H9 (cell line): Measurements from ENCODE around the gene SIT1. TPM values are rescaled to one million over a fixed set of nuclear protein-coding genes. Genes with fewer than 3 reads are reported as not detected.
A peak's percentile ranks its signal among the peaks of the same experiment; 100 is the strongest.

Experiments
- DNase-seq: peaks from one replicate; pipeline ENCODE4 v3.0.0-alpha.2; 2017
- H2AFZ ChIP-seq: one replicate; pipeline ENCODE4 v1.6.1; 2013; ENCODE audit warnings: mild to moderate bottlenecking, low read length, control low read depth, moderate library complexity
- H2AK5ac ChIP-seq: 2 replicates; pipeline ENCODE4 v1.6.1; 2013; ENCODE audit warnings: low read length, control low read depth, mixed read lengths; ENCODE audit not compliant: insufficient read length
- H2BK120ac ChIP-seq: one replicate; pipeline ENCODE4 v1.6.1; 2013; ENCODE audit warnings: low read depth, mild to moderate bottlenecking, low read length, control low read depth, inconsistent platforms; ENCODE audit not compliant: poor library complexity, severe bottlenecking
- H2BK12ac ChIP-seq: 2 replicates; pipeline ENCODE4 v1.6.1; 2013; ENCODE audit warnings: low read length, control low read depth, mixed read lengths, low read depth; ENCODE audit not compliant: insufficient read length
- H2BK15ac ChIP-seq: 2 replicates; pipeline ENCODE4 v1.6.1; 2013; ENCODE audit warnings: low read depth, low read length, control low read depth
- H2BK20ac ChIP-seq: one replicate; pipeline ENCODE4 v1.6.1; 2013; ENCODE audit warnings: low read depth, mild to moderate bottlenecking, low read length, control low read depth, inconsistent platforms; ENCODE audit not compliant: poor library complexity, severe bottlenecking
- H2BK5ac ChIP-seq: 2 replicates; pipeline ENCODE4 v1.6.1; 2013; ENCODE audit warnings: low read length, control low read depth, mixed read lengths; ENCODE audit not compliant: insufficient read length
- H3K14ac ChIP-seq: 2 replicates; pipeline ENCODE4 v1.6.1; 2013; ENCODE audit warnings: low read length, control low read depth; ENCODE audit not compliant: insufficient read depth
- H3K18ac ChIP-seq: 2 replicates; pipeline ENCODE4 v1.6.1; 2013; ENCODE audit warnings: low read depth, mild to moderate bottlenecking, mixed read lengths, low read length, control low read depth; ENCODE audit not compliant: insufficient read length
- H3K23ac ChIP-seq: 2 replicates; pipeline ENCODE4 v1.6.1; 2013; ENCODE audit warnings: low read length, control low read depth, mixed read lengths, low read depth; ENCODE audit not compliant: insufficient read length
- H3K23me2 ChIP-seq: 2 replicates; pipeline ENCODE4 v1.6.1; 2013; ENCODE audit warnings: low read depth, mild to moderate bottlenecking, mixed read lengths, low read length, control low read depth; ENCODE audit not compliant: insufficient read length, poor library complexity, severe bottlenecking
- H3K27ac ChIP-seq: 2 replicates; pipeline ENCODE4 v1.5.1; 2013; ENCODE audit warnings: low read length, control low read depth, mixed read lengths, low read depth; ENCODE audit not compliant: insufficient read length
- H3K27me3 ChIP-seq: 2 replicates; pipeline ENCODE4 v1.6.1; 2013; ENCODE audit warnings: low read length, control low read depth, inconsistent platforms; ENCODE audit not compliant: insufficient read depth
- H3K4ac ChIP-seq: 2 replicates; pipeline ENCODE4 v1.6.1; 2013; ENCODE audit warnings: low read depth, mild to moderate bottlenecking, control low read depth, inconsistent platforms, low read length, moderate library complexity
- H3K4me1 ChIP-seq: 2 replicates; pipeline ENCODE4 v1.6.1; 2013; ENCODE audit warnings: low read length, control low read depth, inconsistent platforms; ENCODE audit not compliant: insufficient read depth
- H3K4me2 ChIP-seq: 2 replicates; pipeline ENCODE4 v1.6.1; 2013; ENCODE audit warnings: low read length, control low read depth, mixed read lengths; ENCODE audit not compliant: insufficient read length, insufficient read depth
- H3K56ac ChIP-seq: 2 replicates; pipeline ENCODE4 v1.6.1; 2013; ENCODE audit warnings: low read depth, mild to moderate bottlenecking, mixed read lengths, low read length, control low read depth; ENCODE audit not compliant: insufficient read length
- H3K79me1 ChIP-seq: 2 replicates; pipeline ENCODE4 v1.6.1; 2013; ENCODE audit warnings: low read depth, mild to moderate bottlenecking, moderate library complexity, low read length, control low read depth, inconsistent platforms; ENCODE audit not compliant: insufficient read depth, poor library complexity, severe bottlenecking
- H3K79me2 ChIP-seq: 2 replicates; pipeline ENCODE4 v1.6.1; 2013; ENCODE audit warnings: low read length, control low read depth, inconsistent platforms; ENCODE audit not compliant: insufficient read depth
- H3K9ac ChIP-seq: 2 replicates; pipeline ENCODE4 v1.6.1; 2013; ENCODE audit warnings: low read length, control low read depth, mixed read lengths; ENCODE audit not compliant: insufficient read length; ENCODE audit errors: extremely low read depth
- H3K9me3 ChIP-seq: one replicate; pipeline ENCODE4 v1.6.1; 2013; ENCODE audit warnings: low read depth, low read length, inconsistent platforms; ENCODE audit not compliant: control insufficient read depth
- H3T11ph ChIP-seq: one replicate; pipeline ENCODE4 v1.6.1; 2013; ENCODE audit warnings: mild to moderate bottlenecking, low read length, control low read depth, inconsistent platforms
- H4K20me1 ChIP-seq: one replicate; pipeline ENCODE4 v1.6.1; 2013; ENCODE audit not compliant: control insufficient read depth, insufficient read length, insufficient read depth
- H4K5ac ChIP-seq: 2 replicates; pipeline ENCODE4 v1.6.1; 2013; ENCODE audit warnings: low read depth, mild to moderate bottlenecking, mixed read lengths, low read length, control low read depth; ENCODE audit not compliant: insufficient read length
- H4K8ac ChIP-seq: replicated peaks from 2 replicates; pipeline ENCODE4 v1.6.1; 2013; ENCODE audit warnings: low read length, control low read depth, mixed read lengths, low read depth; ENCODE audit not compliant: insufficient read length
- H4K91ac ChIP-seq: 2 replicates; pipeline ENCODE4 v1.6.1; 2013; ENCODE audit warnings: low read depth, mild to moderate bottlenecking, moderate library complexity, mixed read lengths, low read length, control low read depth; ENCODE audit not compliant: insufficient read length
- H3K27ac Mint-ChIP-seq, 3 experiments: 2 replicates in 2 of 3; 3 replicates in 1 of 3; pipeline ENCODE4 v1.8.0; 2020 to 2021; ENCODE audit warnings: mixed read lengths in 3 of 3, mild to moderate bottlenecking in 1 of 3, moderate library complexity in 1 of 3
- H3K27me3 Mint-ChIP-seq: 2 replicates; pipeline ENCODE4 v1.8.0; 2021; ENCODE audit warnings: low read depth, mild to moderate bottlenecking, moderate library complexity, mixed read lengths
- H3K36me3 Mint-ChIP-seq, 3 experiments: 2 replicates in 2 of 3; 3 replicates in 1 of 3; pipeline ENCODE4 v1.8.0; 2020 to 2021; ENCODE audit warnings: low read depth in 3 of 3, mixed read lengths in 3 of 3; ENCODE audit not compliant: insufficient read depth in 1 of 3
- H3K4me1 Mint-ChIP-seq, 2 experiments: 2 replicates each; pipeline ENCODE4 v1.8.0; 2020; ENCODE audit warnings: mixed read lengths in 2 of 2
- H3K4me3 Mint-ChIP-seq, 2 experiments: 2 replicates in 1 of 2; 3 replicates in 1 of 2; pipeline ENCODE4 v1.8.0; 2020 to 2021; ENCODE audit warnings: mild to moderate bottlenecking in 2 of 2, mixed read lengths in 2 of 2, moderate library complexity in 1 of 2
- H3K9me3 Mint-ChIP-seq, 2 experiments: 2 replicates in 1 of 2; 3 replicates in 1 of 2; pipeline ENCODE4 v1.8.0; 2020; ENCODE audit warnings: mild to moderate bottlenecking in 2 of 2, mixed read lengths in 2 of 2, moderate library complexity in 1 of 2
- CTCF ChIP-seq: fragments of 200-600 bp; sonication (generic); conservative IDR thresholded peaks from 3 replicates; pipeline ENCODE4 v1.8.0; 2021; ENCODE audit warnings: antibody characterized with exemption, mild to moderate bottlenecking
- WGBS: extraction: QIAGEN DNeasy Blood & Tissue Kit; methylation state at CpG from one replicate; pipeline ENCODE4 v1.1.7; 2013; ENCODE audit warnings: missing lambda C conversion rate, low lambda C conversion rate, mixed read lengths; ENCODE audit not compliant: insufficient read length; ENCODE audit errors: extremely low coverage; 5-methylcytosine and 5-hydroxymethylcytosine counted together
- total RNA-seq: library from RNA; stranded (reverse); gene quantifications from 2 replicates; pipeline ENCODE4 v1.2.1, GENCODE V29; 2021

The SIT1 gene
- total RNA-seq, 1 experiment from 2014 or later = 1.6 TPM

- H3K14ac ChIP-seq = no peak overlapping the region; the same call in 1 of the 2 replicates
- H3K4me1 Mint-ChIP-seq = peaks cover 29 to 39% of the 10 kb centered on the region in 2 experiments
- H3K4me1 ChIP-seq = peaks cover 3% of the 10 kb centered on the region; the same call in 1 of the 2 replicates
- no peak overlapping the region for H2AK5ac ChIP-seq
- no peak overlapping the region for H2BK120ac ChIP-seq
- no peak overlapping the region for H2BK5ac ChIP-seq
- no peak overlapping the region for H2BK12ac ChIP-seq
- peak overlapping the region in 2 of 3 experiments; percentile 2 to 58; a peak in 3 of 7 replicates for H3K27ac Mint-ChIP-seq
- H4K5ac ChIP-seq = no peak overlapping the region
- no peak overlapping the region for H3K9ac ChIP-seq
- no peak overlapping the region for H3K27ac ChIP-seq
- H3K79me2 ChIP-seq = no peaks in the 10 kb centered on the region
- no peak overlapping the region for H2AFZ ChIP-seq
- DNase-seq = no peak
- H3K56ac ChIP-seq = no peak overlapping the region
- no peak overlapping the region for H4K8ac ChIP-seq
- peak overlapping the region in 1 of 2 experiments; percentile 1; a peak in 2 of 5 replicates for H3K4me3 Mint-ChIP-seq
- peaks cover 28 to 40% (median 37%) of the 10 kb centered on the region in 3 experiments for H3K36me3 Mint-ChIP-seq
- no CpG with 5 or more reads among the region's 7 CpGs for WGBS
- no peaks in the 10 kb centered on the region for H3K79me1 ChIP-seq
- H3T11ph ChIP-seq = no peak overlapping the region
- H2BK15ac ChIP-seq = no peak overlapping the region
- H3K9me3 Mint-ChIP-seq = peaks cover 2 to 3% of the 10 kb centered on the region in 2 experiments; a peak in 3 of 5 replicates
- H4K91ac ChIP-seq = no peak overlapping the region
- H3K27me3 ChIP-seq = no peaks in the 10 kb centered on the region
- peaks cover 13% of the 10 kb centered on the region for H3K27me3 Mint-ChIP-seq
- no peaks in the 10 kb centered on the region for H3K9me3 ChIP-seq
- no peak overlapping the region for H3K23ac ChIP-seq
- TF ChIP-seq CTCF = no peak
- no peak overlapping the region for H3K4me2 ChIP-seq
- H3K4ac ChIP-seq = no peak overlapping the region
- no peak overlapping the region for H2BK20ac ChIP-seq
- no peaks in the 10 kb centered on the region for H4K20me1 ChIP-seq
- peaks cover 15% of the 10 kb centered on the region for H3K23me2 ChIP-seq
- H3K18ac ChIP-seq = no peak overlapping the region
These were observed 11.7 kb upstream of the SIT1 start for GRCh38 chr9:35662437-35662836.
